Pancreas (tissue), 10 donors: Measurements from ENCODE around the gene SIX5. TPM values are rescaled to one million over a fixed set of nuclear protein-coding genes. Genes with fewer than 3 reads are reported as not detected.
"Not testable (repeated sequence)": the region's sequence is repeated elsewhere in the genome, so short reads cannot be mapped to it uniquely, and the experiment has no call there.

Experiments
- ATAC-seq, 4 donors: fragments of 200-7000 bp; cut with Tn5 transposase; one replicate each; pipeline versions ENCODE4 v1.8.0 to v1.9.1; 2020; ENCODE audit warnings: mild to moderate bottlenecking in 4 of 4, moderate library complexity in 4 of 4
- DNase-seq, 6 donors: peaks; one replicate each; pipeline ENCODE4 v3.0.0-alpha.2; 2020
- FAIRE-seq: peaks from 2 replicates; lab custom pipeline; 2012; peaks lifted over from hg19 to GRCh38; lab: Jason Lieb, UNC
- H3K27ac ChIP-seq, 4 donors: fragments of 200-600 bp; sonication (generic); 1 replicate in 3 of 4; 2 replicates in 1 of 4; pipeline versions ENCODE4 v1.5.0 to v1.8.0; 2020
- H3K27me3 ChIP-seq, 4 donors: fragments of 200-600 bp; one replicate each; pipeline ENCODE4 v1.8.0; 2021
- H3K36me3 ChIP-seq, 3 donors: fragments of 200-600 bp; sonication (generic) in 1 of 3; one replicate each; pipeline versions ENCODE4 v1.5.0 to v1.8.0; 2020 to 2021
- H3K4me1 ChIP-seq, 3 donors: fragments of 200-600 bp; one replicate each; pipeline ENCODE4 v1.8.0; 2021
- H3K4me3 ChIP-seq, 4 donors: fragments of 200-600 bp; sonication (generic) in 2 of 4; one replicate each; pipeline versions ENCODE4 v1.5.0 to v1.8.0; 2020 to 2021
- H3K9me3 ChIP-seq, 4 donors: fragments of 200-600 bp; one replicate each; pipeline ENCODE4 v1.8.0; 2021
- WGBS, 2 donors: extraction: QIAGEN DNeasy Blood & Tissue Kit; methylation state at CpG; one replicate each; pipeline ENCODE4 v1.1.7; 2013; 5-methylcytosine and 5-hydroxymethylcytosine counted together
- intact Hi-C, 3 donors: fragments of 100-400 bp; cut with DNase I; formaldehyde crosslinking; loops; one replicate each; pipeline versions ENCODE4 v1.11.1 to v1.14.2; 2022
- polyA plus RNA-seq, 2 donors: library from polyadenylated mRNA; stranded (reverse); fragments of 200-250 nt; gene quantifications; one replicate each; pipeline ENCODE4 v1.2.3, GENCODE V29; 2013
- total RNA-seq, 6 donors: library from RNA; stranded (reverse); fragmentation: NEBNext Ultra II Directional in 4 of 6; extraction: Animal tissue kit (Norgen Biotek cat#: 25700) in 4 of 6; gene quantifications; one replicate each; pipeline versions ENCODE4 v1.2.1 to v1.2.4, GENCODE V29; 2021 to 2023
- TF ChIP-seq, protein P1 (sequence below), 4 donors: fragments of 200-600 bp; sonication (generic) in 3 of 4; IDR thresholded peaks; one replicate each; pipeline versions ENCODE4 v1.5.0 to v1.8.0; 2021; ENCODE audit warnings: antibody characterized with exemption in 4 of 4
- donor health status: healthy with polysubstance abuse.
- donor health status: DM: no; HTN: no; CAD: no; lungs with moderate emphysema.
- donor health status: DM: no; HTN: no; CAD: no.
- donor health status: control.
- donor health status: control.
- donor health status: Bipolar disorder and iron deficiency.
- donor health status: DM: yes; HTN: yes; CAD: no.
- donor health status: DM: no; HTN: no; CAD: no.
- donor health status: DM: no; HTN: no; CAD: no.
- donor health status: DM: yes; HTN: yes; CAD: no.

SIX5 gene
- total and polyA plus RNA-seq, 8 donors: 18.7 to 42.5 (median 28.0) TPM

- no peak for DNase-seq
- Histone ChIP-seq H3K27me3 (no peaks in the 10 kb centered on the region), H3K36me3 (no peaks in the 10 kb centered on the region), H3K9me3 (no peaks in the 10 kb centered on the region), H3K27ac (no peak overlapping the region), H3K4me3 (no peak overlapping the region), H3K4me1 (peaks cover 0 to 7% (median 0%) of the 10 kb centered on the region in 3 donors)
- ATAC-seq: no peak
- whole genome bisulfite sequencing, 2 donors: 81 to 89% methylated on average over 7 of the region's 7 CpGs
- TF ChIP-seq, protein P1, sequence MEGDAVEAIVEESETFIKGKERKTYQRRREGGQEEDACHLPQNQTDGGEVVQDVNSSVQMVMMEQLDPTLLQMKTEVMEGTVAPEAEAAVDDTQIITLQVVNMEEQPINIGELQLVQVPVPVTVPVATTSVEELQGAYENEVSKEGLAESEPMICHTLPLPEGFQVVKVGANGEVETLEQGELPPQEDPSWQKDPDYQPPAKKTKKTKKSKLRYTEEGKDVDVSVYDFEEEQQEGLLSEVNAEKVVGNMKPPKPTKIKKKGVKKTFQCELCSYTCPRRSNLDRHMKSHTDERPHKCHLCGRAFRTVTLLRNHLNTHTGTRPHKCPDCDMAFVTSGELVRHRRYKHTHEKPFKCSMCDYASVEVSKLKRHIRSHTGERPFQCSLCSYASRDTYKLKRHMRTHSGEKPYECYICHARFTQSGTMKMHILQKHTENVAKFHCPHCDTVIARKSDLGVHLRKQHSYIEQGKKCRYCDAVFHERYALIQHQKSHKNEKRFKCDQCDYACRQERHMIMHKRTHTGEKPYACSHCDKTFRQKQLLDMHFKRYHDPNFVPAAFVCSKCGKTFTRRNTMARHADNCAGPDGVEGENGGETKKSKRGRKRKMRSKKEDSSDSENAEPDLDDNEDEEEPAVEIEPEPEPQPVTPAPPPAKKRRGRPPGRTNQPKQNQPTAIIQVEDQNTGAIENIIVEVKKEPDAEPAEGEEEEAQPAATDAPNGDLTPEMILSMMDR (IDR thresholded peaks at IDR 0.05): no peak
- FAIRE-seq: no peak
- intact Hi-C loops: no loop called here
Measured at GRCh38 chr19:45801603-45802175, 32.6 kb upstream of the SIX5 start.

DNA sequence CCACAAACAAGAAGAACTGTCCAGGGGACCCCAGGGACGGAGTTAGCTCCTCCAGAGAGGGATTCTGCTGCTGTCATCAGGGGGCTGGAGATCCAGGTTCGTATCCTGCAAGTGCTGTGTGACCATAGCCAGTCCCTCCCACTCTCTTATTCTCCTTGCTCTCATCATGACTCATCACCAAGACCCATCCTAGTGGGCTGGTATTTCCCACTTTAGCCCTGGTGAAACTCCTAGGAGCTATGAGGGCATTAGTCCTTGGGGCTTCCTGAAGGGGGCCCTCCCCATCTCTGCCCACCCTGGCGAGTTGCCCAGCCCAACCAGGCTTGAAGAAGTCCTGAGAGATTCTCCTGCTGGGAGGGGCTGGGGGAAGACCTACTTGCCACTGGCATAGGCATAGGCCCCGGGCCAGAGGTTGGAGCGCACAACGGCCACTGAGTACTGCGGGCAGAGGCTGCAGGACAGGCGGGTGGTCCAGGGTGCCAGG is 31.1 kb upstream of the SIX5 start:
- DNase-seq (peak in 2 of 6 donors; percentile 60 to 79), FAIRE-seq (no peak)
- WGBS, 2 donors: 78 to 80% methylated on average over 8 of the region's 8 CpGs

DNA sequence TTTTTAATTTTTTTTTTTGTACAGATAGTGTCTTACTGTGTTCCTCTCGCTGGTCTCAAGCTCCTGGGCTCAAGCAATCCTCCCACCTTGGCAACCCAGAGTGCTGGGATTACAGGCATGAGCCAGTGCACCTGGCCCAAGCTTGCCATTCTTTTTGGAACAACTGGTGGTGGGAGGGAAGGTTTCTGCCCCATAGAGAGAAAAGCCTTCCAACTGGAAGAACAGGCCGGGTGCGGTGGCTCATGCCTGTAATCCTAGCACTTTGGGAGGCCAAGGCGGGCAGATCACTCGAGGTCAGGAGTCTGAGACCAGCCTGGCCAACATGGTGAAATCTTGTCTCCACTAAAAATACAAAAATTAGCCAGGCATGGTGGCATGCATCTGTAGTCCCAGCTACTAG is 30.5 kb upstream of the SIX5 start:
- H3K4me3 ChIP-seq, FAIRE-seq, H3K4me1 ChIP-seq, H3K9me3 ChIP-seq, intact Hi-C loops, H3K36me3 ChIP-seq, H3K27ac ChIP-seq, DNase-seq, H3K27me3 ChIP-seq: not testable (repeated sequence)
- peak in 1 of 4 donors; percentile 6 for ATAC-seq
- WGBS, 2 donors: 74 to 83% methylated on average over 5 of the region's 5 CpGs

More for the DNA sequence above, 31.1 kb upstream of the SIX5 start:
- no peaks in the 10 kb centered on the region for H3K9me3 ChIP-seq
- ATAC-seq: no peak
- no peak overlapping the region for H3K4me3 ChIP-seq
- TF ChIP-seq, protein P1 (IDR thresholded peaks at IDR 0.05): no peak
- no peaks in the 10 kb centered on the region for H3K27me3 ChIP-seq
- H3K27ac ChIP-seq: no peak overlapping the region
- H3K4me1 ChIP-seq: peaks cover 0 to 7% (median 0%) of the 10 kb centered on the region in 3 donors
- intact Hi-C loops: no loop called here
- H3K36me3 ChIP-seq: no peaks in the 10 kb centered on the region

DNA sequence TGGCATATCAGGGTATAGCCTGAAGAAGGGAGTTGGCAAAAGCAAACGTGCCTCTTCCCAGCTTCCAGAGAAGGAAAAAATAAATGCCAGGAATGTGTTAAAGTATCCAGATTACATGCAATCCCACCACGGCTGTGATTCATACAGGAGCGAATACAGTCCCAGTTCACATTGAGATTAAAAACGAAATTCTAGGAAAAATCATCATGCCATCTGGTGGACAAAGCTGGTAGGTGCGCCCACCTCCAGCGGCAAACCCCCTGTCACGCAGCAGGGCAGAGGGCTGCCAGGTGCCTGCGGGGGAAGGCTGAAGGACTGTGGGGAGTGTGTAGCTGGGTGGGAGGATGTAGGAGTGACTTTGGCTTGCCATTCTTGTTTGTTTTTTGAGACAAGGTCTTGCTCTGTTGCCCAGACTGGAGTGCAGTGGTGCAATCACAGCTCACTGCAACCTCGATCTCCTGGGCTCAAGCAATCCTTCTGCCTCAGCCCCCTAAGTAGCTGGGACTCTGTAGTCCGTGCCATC is 30.0 kb upstream of the SIX5 start:
- 3 to 4% methylated on average over 10 of the region's 10 CpGs for WGBS, 2 donors
- Histone ChIP-seq H3K36me3 (no peaks in the 10 kb centered on the region), H3K4me3 (no peak overlapping the region), H3K27ac (no peak overlapping the region), H3K27me3 (no peaks in the 10 kb centered on the region), H3K4me1 (peaks cover 0 to 7% (median 0%) of the 10 kb centered on the region in 3 donors), H3K9me3 (no peaks in the 10 kb centered on the region)
- intact Hi-C loops: no loop called here
- no peak for FAIRE-seq
- peak; percentile 75 to 95 (median 90) for ATAC-seq
- TF ChIP-seq, protein P1 (IDR thresholded peaks at IDR 0.05): peak; percentile 60 to 91 (median 82)
- peak in 3 of 6 donors; percentile 46 to 79 (median 75) for DNase-seq

- no peaks in the 10 kb centered on the region for H3K36me3 ChIP-seq
- no peak overlapping the region for H3K4me3 ChIP-seq
- H3K27ac ChIP-seq: no peak overlapping the region
- TF ChIP-seq, protein P1 (IDR thresholded peaks at IDR 0.05): no peak
- intact Hi-C loops: no loop called here
- H3K27me3 ChIP-seq: no peaks in the 10 kb centered on the region
- DNase-seq (no peak), FAIRE-seq (no peak), ATAC-seq (no peak)
- H3K9me3 ChIP-seq: no peaks in the 10 kb centered on the region
- peaks cover 7 to 9% (median 8%) of the 10 kb centered on the region in 3 donors for H3K4me1 ChIP-seq
- 63 to 86% methylated on average over 2 of the region's 2 CpGs for WGBS, 2 donors
Measured at GRCh38 chr19:45794627-45795026, 25.6 kb upstream of the SIX5 start.
